HepG2 (cell line): ENCODE data around the gene CHCHD6. TPM values are rescaled to one million over a fixed set of nuclear protein-coding genes. Genes with fewer than 3 reads are reported as not detected.

Experiments used
- ATAC-seq: fragments of 200-7000 bp; cut with Tn5 transposase; 3 replicates; pipeline ENCODE4 v1.9.1; 2020; ENCODE audit warnings: mild to moderate bottlenecking, moderate library complexity
- BruUV-seq: library from RNA; stranded (reverse); fragments of 400-500 nt; replicated peaks from 2 replicates; lab custom pipeline; 2021; lab: Mats Ljungman, UMichigan
- CTCF ChIA-PET: fragments of 300-600 bp; formaldehyde crosslinking; extraction: SDS; loops from one replicate; lab custom pipeline; 2021; ENCODE audit warnings: low total read pairs, inconsistent platforms, low intra/inter-chr PET ratio; lab: Yijun Ruan, JAX
- POLR2A ChIA-PET: fragments of 350-600 bp; sonication (Branson Sonifier 250); formaldehyde crosslinking; loops from one replicate; lab custom pipeline; 2020; ENCODE audit warnings: antibody characterized with exemption, inconsistent platforms; lab: Yijun Ruan, JAX
- DNase-seq: peaks from one replicate; pipeline ENCODE4 v3.0.0-alpha.2; 2015; ENCODE audit warnings: low spot score
- FAIRE-seq: peaks from 3 replicates; lab custom pipeline; 2011; peaks lifted over from hg19 to GRCh38; lab: Jason Lieb, UNC
- H2AFZ ChIP-seq: one replicate; pipeline ENCODE4 v1.6.1; 2011; ENCODE audit warnings: low read length, inconsistent platforms
- H3K27ac ChIP-seq: fragments of 300-600 bp; 3 replicates; pipeline ENCODE4 v1.8.0; 2011; ENCODE audit warnings: mixed run types, mild to moderate bottlenecking, mixed read lengths, low read length, inconsistent platforms; ENCODE audit not compliant: insufficient read depth; ENCODE audit errors: extremely low read length
- H3K27me3 ChIP-seq, 2 experiments: fragments of 200-600 bp in 1 of 2; 2 replicates in 1 of 2; 3 replicates in 1 of 2; pipeline versions ENCODE4 v1.6.0 to v1.8.0; 2011; ENCODE audit warnings: low read length in 2 of 2, mild to moderate bottlenecking in 2 of 2, moderate library complexity in 2 of 2, inconsistent platforms in 1 of 2; ENCODE audit not compliant: insufficient read depth in 2 of 2, control insufficient read depth in 1 of 2
- H3K36me3 ChIP-seq, 2 experiments: fragments of 200-600 bp in 1 of 2; replicated peaks in 1 of 2; 2 replicates in 1 of 2; 3 replicates in 1 of 2; pipeline versions ENCODE4 v1.5.1 to v1.8.0; 2011; ENCODE audit warnings: low read length in 2 of 2, inconsistent platforms in 1 of 2; ENCODE audit not compliant: insufficient read depth in 2 of 2, control insufficient read depth in 1 of 2
- H3K4me1 ChIP-seq: 2 replicates; pipeline ENCODE4 v1.5.1; 2012; ENCODE audit warnings: low read length, inconsistent platforms; ENCODE audit not compliant: insufficient read depth
- H3K4me2 ChIP-seq: 2 replicates; pipeline ENCODE4 v1.6.0; 2011; ENCODE audit warnings: low read depth, low read length, inconsistent platforms
- H3K4me3 ChIP-seq, 3 experiments: fragments of 200-600 bp in 1 of 3; sonication (generic), shearing (Covaris generic) in 1 of 3; replicated peaks in 1 of 3; 2 replicates each; pipeline ENCODE4 v1.5.1; 2011 to 2016; ENCODE audit warnings: low read length in 3 of 3, inconsistent platforms in 2 of 3, low read depth in 2 of 3, mild to moderate bottlenecking in 2 of 3, control low read depth in 1 of 3, mixed read lengths in 1 of 3; ENCODE audit not compliant: insufficient read depth in 1 of 3
- H3K79me2 ChIP-seq: one replicate; pipeline ENCODE4 v1.6.1; 2011; ENCODE audit warnings: low read length, inconsistent platforms; ENCODE audit not compliant: insufficient read depth
- H3K9ac ChIP-seq: 2 replicates; pipeline ENCODE4 v1.6.0; 2011; ENCODE audit warnings: mild to moderate bottlenecking, low read depth, low read length, inconsistent platforms; ENCODE audit not compliant: insufficient read depth
- H3K9me3 ChIP-seq: 2 replicates; pipeline ENCODE4 v1.5.1; 2012; ENCODE audit warnings: mild to moderate bottlenecking, low read length
- H4K20me1 ChIP-seq: 2 replicates; pipeline ENCODE4 v1.6.0; 2011; ENCODE audit warnings: inconsistent platforms, mild to moderate bottlenecking, low read length, moderate library complexity; ENCODE audit not compliant: insufficient read depth
- HNF4G ChIP-seq, 2 experiments: sonication (generic) in 1 of 2; formaldehyde crosslinking in 1 of 2; IDR thresholded peaks; 2 replicates each; pipeline versions ENCODE4 v1.4.0 to v1.6.1; 2011 to 2020; ENCODE audit warnings: borderline replicate concordance in 2 of 2, low read depth in 2 of 2, mild to moderate bottlenecking in 2 of 2, low read length in 1 of 2, missing genetic modification reagents in 1 of 2, moderate library complexity in 1 of 2
- HOXA3 ChIP-seq: sonication (generic); formaldehyde crosslinking; IDR thresholded peaks from 2 replicates; pipeline ENCODE4 v1.5.0; 2020; ENCODE audit warnings: missing genetic modification reagents
- JUN ChIP-seq: sonication (generic); formaldehyde crosslinking; IDR thresholded peaks from 2 replicates; pipeline ENCODE4 v1.4.0; 2020; ENCODE audit warnings: mild to moderate bottlenecking, missing genetic modification reagents
- MYC ChIP-seq: sonication (generic); formaldehyde crosslinking; IDR thresholded peaks from 2 replicates; pipeline ENCODE4 v1.9.0; 2021; ENCODE audit warnings: missing genetic modification reagents, borderline replicate concordance
- U2AF1 ChIP-seq: fragments of 200-400 bp; formaldehyde crosslinking; optimal IDR thresholded peaks from 2 replicates; pipeline ENCODE3; 2017; ENCODE audit warnings: mild to moderate bottlenecking, low read depth, low read length
- ZFX ChIP-seq: sonication (generic); formaldehyde crosslinking; IDR thresholded peaks from 2 replicates; pipeline ENCODE4 v1.4.0; 2020; ENCODE audit warnings: mild to moderate bottlenecking, low read depth, missing genetic modification reagents, moderate library complexity
- WGBS: methylation state at CpG from one replicate; pipeline ENCODE4 v1.1.6; 2017; ENCODE audit warnings: low lambda C conversion rate; 5-methylcytosine and 5-hydroxymethylcytosine counted together
- in situ Hi-C: cut with HindIII; loops from 2 replicates; pipeline ENCODE4 v1.10.0; 2017; ENCODE audit warnings: low pct_unique_long_range_greater_than_20kb; ENCODE audit not compliant: extremely low pct_ligation_motif_present
- intact Hi-C: fragments of 100-400 bp; cut with micrococcal nuclease; formaldehyde crosslinking; loops from one replicate; pipeline ENCODE4 v1.10.0; 2022; ENCODE audit not compliant: unreplicated experiment
- polyA plus RNA-seq, 8 experiments: library from polyadenylated mRNA; depleted of rRNA in 3 of 8; stranded (reverse) in 7 of 8; unstranded in 1 of 8; fragments of >200 nt; fragmentation: Illumina TruSeq in 4 of 8; extraction: Trizol in 4 of 8; gene quantifications; 2 replicates each; pipeline versions ENCODE4 v1.2.1 to v1.2.3, GENCODE V29; 2011 to 2016; ENCODE audit warnings: low read depth in 4 of 8, missing spikeins in 1 of 8, mixed read lengths in 1 of 8; ENCODE audit not compliant: insufficient read depth in 1 of 8
- total RNA-seq, 5 experiments: library from RNA; depleted of rRNA; stranded (reverse); fragments of >200 nt; fragmentation: Illumina TruSeq; extraction: Trizol; gene quantifications; 2 replicates each; pipeline ENCODE4 v1.2.3, GENCODE V29; 2016; ENCODE audit warnings: low read depth in 1 of 5
- TF ChIP-seq, protein P1 (sequence below): sonication (generic); formaldehyde crosslinking; IDR thresholded peaks from 2 replicates; pipeline ENCODE4 v1.4.0; 2020; ENCODE audit warnings: mild to moderate bottlenecking, low read depth, missing genetic modification reagents
- TF ChIP-seq, protein P2 (sequence below), 2 experiments: fragments of 450-650 bp in 1 of 2; sonication (generic) in 1 of 2; formaldehyde crosslinking; IDR thresholded peaks; 2 replicates each; pipeline versions ENCODE4 v1.5.0 to v1.8.0; 2020 to 2022; ENCODE audit warnings: mild to moderate bottlenecking in 1 of 2, missing genetic modification reagents in 1 of 2
- TF ChIP-seq, protein P3 (sequence below): sonication (generic); formaldehyde crosslinking; IDR thresholded peaks from 2 replicates; pipeline ENCODE4 v1.5.1; 2020; ENCODE audit warnings: missing genetic modification reagents, mild to moderate bottlenecking, borderline replicate concordance
- TF ChIP-seq, protein P4 (sequence below): IDR thresholded peaks from 2 replicates; pipeline ENCODE4 v1.6.1; 2016; ENCODE audit warnings: missing genetic modification reagents, missing compliant biosample characterization

CHCHD6 gene
- total and polyA plus RNA-seq, 2 of the 13 experiments (the other 11 are each of a cell fraction or from before 2014, with no cell fraction given), result 20.3 to 20.8 TPM

DNA sequence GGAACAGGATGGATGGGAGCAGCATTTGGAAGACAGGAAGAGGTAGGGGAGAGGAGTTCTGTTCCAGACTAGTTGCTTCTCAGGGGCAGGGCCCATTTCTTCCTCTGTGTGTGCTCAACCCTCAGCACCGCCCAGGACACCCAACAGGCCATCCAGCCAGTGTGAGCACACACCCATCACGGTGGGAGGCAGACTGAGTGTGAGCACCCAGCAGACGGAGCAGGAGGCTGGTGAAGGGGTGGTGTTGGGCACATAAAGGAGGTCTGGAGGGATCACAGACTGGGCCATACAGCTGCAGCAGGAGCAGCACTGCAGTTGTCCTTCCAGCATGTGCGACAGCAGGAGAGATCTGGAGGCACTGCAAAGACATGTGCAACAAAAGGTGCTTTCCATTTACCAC is 190.4 kb downstream of the CHCHD6 start:
- H3K4me1 ChIP-seq, result no peaks in the 10 kb centered on the region
- ATAC-seq, result no peak
- H3K27ac ChIP-seq, result no peak overlapping the region
- H4K20me1 ChIP-seq, result no peaks in the 10 kb centered on the region
- ChIA-PET CTCF (no interaction called here), POLR2A (no interaction called here)
- H3K27me3 ChIP-seq, result no peaks in the 10 kb centered on the region
- in situ Hi-C loops (no loop called here), intact Hi-C loops (no loop called here)
- H3K9me3 ChIP-seq, result no peaks in the 10 kb centered on the region
- no peaks in the 10 kb centered on the region for H3K79me2 ChIP-seq
- TF ChIP-seq MYC (CRISPR knock-in tag), result no peak
- TF ChIP-seq, protein P1, sequence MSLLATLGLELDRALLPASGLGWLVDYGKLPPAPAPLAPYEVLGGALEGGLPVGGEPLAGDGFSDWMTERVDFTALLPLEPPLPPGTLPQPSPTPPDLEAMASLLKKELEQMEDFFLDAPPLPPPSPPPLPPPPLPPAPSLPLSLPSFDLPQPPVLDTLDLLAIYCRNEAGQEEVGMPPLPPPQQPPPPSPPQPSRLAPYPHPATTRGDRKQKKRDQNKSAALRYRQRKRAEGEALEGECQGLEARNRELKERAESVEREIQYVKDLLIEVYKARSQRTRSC (CRISPR knock-in tag), result no peak
- TF ChIP-seq, protein P2, sequence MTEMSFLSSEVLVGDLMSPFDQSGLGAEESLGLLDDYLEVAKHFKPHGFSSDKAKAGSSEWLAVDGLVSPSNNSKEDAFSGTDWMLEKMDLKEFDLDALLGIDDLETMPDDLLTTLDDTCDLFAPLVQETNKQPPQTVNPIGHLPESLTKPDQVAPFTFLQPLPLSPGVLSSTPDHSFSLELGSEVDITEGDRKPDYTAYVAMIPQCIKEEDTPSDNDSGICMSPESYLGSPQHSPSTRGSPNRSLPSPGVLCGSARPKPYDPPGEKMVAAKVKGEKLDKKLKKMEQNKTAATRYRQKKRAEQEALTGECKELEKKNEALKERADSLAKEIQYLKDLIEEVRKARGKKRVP (CRISPR knock-in tag; IDR thresholded peaks at IDR 0.05), result no peak
- no peak for TF ChIP-seq JUN
- TF ChIP-seq, protein P3, sequence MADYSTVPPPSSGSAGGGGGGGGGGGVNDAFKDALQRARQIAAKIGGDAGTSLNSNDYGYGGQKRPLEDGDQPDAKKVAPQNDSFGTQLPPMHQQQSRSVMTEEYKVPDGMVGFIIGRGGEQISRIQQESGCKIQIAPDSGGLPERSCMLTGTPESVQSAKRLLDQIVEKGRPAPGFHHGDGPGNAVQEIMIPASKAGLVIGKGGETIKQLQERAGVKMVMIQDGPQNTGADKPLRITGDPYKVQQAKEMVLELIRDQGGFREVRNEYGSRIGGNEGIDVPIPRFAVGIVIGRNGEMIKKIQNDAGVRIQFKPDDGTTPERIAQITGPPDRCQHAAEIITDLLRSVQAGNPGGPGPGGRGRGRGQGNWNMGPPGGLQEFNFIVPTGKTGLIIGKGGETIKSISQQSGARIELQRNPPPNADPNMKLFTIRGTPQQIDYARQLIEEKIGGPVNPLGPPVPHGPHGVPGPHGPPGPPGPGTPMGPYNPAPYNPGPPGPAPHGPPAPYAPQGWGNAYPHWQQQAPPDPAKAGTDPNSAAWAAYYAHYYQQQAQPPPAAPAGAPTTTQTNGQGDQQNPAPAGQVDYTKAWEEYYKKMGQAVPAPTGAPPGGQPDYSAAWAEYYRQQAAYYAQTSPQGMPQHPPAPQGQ, result no peak
- TF ChIP-seq, protein P4, sequence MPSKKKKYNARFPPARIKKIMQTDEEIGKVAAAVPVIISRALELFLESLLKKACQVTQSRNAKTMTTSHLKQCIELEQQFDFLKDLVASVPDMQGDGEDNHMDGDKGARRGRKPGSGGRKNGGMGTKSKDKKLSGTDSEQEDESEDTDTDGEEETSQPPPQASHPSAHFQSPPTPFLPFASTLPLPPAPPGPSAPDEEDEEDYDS (CRISPR knock-in tag), result no peak
- no peak for TF ChIP-seq ZFX (CRISPR knock-in tag)
- TF ChIP-seq U2AF1, result no peak
- no peak for TF ChIP-seq HOXA3 (CRISPR knock-in tag)
- no peak for TF ChIP-seq HNF4G (IDR thresholded peaks at IDR 0.05; ENCODE audit: borderline replicate concordance, low read depth, low read length)
- no peak for TF ChIP-seq HNF4G (CRISPR knock-in tag; IDR thresholded peaks at IDR 0.05; ENCODE audit: borderline replicate concordance, low read depth)
- H3K4me2 ChIP-seq, result no peak overlapping the region
- no peak overlapping the region for H3K4me3 ChIP-seq
- WGBS, result 87% methylated on average over 4 of the region's 4 CpGs
- no peak overlapping the region for H2AFZ ChIP-seq
- 0 out of 5 replicates have a peak, but pooled peaks cover 0 to 1% of the 10 kb centered on the region in 2 experiments for H3K36me3 ChIP-seq
- no TSS peak for BruUV-seq
- no peak for FAIRE-seq
- no peak for DNase-seq
- no peak overlapping the region for H3K9ac ChIP-seq
